HG03442 (cell line): ENCODE measurements around the gene STARD13.

ENCODE experiments used
- ATAC-seq: cut with Tn5 transposase; IDR thresholded peaks from one replicate; pipeline ENCODE4 v1.9.1; 2021; ENCODE audit warnings: mild to moderate bottlenecking, moderate library complexity; ENCODE audit not compliant: unreplicated experiment

Gene STARD13

GRCh38 chr13:33277946-33278345 lies 7.6 kb downstream of the STARD13 start:
- ATAC-seq: no peak

- no peak for ATAC-seq
Observed at GRCh38 chr13:33277037-33277740, 8.4 kb downstream of the STARD13 start.

DNA sequence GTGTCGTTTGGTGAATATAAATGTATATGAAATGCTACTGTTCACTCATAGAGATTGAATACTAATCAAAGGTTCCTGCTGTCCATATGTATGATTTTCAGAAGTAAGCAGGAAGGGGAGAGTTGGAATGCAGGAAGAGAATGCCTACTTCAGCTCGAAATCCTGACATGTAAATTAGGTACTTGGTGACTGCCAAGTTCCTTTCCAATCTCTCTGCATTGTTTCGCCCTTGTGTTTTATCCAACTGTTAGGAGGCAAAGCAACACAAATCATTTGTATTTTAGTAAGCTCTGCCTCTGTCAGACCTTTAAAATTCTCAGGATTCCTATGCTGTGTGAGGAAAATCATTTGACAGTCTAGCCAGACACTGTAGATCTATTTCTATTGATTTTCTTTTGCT lies 9.0 kb downstream of the STARD13 start:
- no peak for ATAC-seq

DNA sequence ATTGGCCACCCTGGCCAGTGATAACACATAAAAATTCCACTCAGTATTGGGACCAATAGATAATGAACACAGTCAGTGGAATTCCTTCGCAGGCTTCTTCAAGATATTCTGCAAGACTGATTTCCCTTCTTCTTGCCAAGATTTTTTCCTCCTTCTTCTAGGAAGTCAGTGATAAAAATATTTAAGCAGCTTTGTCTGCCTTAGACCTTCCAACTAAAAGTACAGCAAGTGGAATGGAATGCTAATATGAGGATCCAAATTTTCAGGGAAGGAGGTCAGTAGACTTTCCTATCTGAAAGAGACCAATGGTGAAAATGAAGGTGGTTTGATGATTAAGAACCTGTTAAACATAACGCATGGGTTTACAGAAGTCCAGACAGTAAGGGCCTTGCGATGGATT lies 9.6 kb downstream of the STARD13 start:
- no peak for ATAC-seq

DNA sequence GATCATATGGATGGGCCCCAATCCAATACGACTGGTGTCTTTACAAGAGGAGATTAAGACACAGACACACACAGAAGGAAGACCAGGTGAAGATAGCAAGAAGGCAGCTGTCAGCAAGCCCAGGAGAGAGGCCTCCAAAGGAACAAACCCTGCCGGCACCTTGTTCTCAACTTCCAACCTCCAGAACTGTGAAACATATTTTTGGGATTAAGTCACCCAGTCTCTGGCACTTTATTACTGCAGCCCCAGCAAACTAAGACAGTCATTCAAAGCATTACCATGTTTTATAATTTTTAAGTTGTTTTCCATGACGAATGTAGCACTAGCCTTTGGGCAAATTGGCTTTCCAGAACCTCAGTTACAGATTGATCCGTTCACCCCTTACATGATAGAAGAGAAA lies 11.3 kb downstream of the STARD13 start:
- no peak for ATAC-seq

- ATAC-seq: no peak
Observed at GRCh38 chr13:33272531-33273124, 12.9 kb downstream of the STARD13 start.

GRCh38 chr13:33271759-33272158 lies 13.8 kb downstream of the STARD13 start:
- ATAC-seq: no peak

DNA sequence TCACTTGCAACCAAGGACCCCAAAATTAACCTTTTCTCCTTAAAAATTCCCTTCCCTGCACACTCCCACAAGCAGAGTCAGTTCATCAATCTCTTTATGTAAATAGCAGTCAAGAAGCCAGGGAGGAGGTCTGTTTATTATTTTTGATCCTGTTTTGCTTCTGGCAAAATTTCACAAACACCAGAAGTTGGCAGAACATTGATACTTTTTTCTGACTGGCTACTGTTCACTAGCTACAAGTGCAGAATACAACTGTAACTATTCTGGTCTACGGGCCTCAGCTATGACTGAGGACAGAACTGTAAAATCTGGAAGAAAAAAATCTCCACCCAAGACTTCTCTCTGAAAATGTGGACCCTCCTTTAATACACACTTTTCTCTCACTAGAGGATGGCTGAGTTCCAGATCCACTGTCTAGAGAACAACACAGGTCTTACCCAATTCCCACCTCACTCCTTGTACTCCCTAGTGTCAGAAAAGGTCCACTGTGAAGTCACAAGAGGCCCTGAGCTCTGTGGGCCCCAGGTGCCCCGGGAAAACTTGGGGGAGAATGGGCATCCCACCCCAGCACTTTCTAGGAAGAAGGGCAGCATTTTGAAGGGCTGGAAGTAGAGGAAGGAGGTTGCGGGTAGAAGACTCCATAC lies 14.5 kb downstream of the STARD13 start:
- no peak for ATAC-seq

GRCh38 chr13:33265607-33266006 lies 19.9 kb downstream of the STARD13 start:
- no peak for ATAC-seq

DNA sequence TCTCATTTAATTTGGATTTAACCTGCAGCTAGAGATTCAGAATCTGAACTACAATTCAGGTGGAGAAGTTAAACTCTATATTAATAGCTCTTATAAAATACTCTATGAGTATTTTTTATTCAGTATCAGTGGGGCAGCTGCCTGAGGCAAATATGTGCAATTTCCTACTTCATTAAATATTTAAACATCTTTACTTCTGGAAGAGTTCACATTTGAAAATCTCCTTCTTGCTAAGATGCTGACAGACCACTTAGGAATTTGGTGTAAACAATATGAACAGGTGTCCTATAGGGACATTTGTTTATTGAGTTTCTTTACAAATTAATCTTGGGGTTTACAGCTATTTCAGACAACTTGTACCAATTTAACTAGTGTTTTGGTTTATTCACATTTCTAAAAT lies 20.4 kb downstream of the STARD13 start:
- ATAC-seq: no peak

DNA sequence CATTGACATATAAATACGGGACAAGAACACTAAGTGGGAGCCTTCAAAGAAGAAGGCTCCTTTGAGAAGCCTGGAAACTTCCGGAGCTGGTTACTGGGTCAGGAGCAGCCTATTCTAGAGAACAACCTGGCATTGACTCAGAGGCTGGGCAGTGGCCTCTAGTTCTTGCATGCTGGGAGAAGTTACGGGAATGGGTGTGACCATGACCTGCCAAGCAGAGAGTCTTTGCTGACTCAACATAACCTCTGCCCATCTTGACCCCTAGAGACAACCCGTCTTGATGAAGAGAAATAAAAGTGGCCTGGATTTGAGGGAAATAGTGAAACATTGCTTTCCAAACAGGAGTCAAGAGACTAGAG lies 21.0 kb downstream of the STARD13 start:
- no peak for ATAC-seq

- no peak for ATAC-seq
Observed at GRCh38 chr13:33263976-33264619, 21.5 kb downstream of the STARD13 start.

- no peak for ATAC-seq
Observed at GRCh38 chr13:33263484-33263883, 22.1 kb downstream of the STARD13 start.

GRCh38 chr13:33262997-33263396 lies 22.6 kb downstream of the STARD13 start:
- no peak for ATAC-seq

GRCh38 chr13:33262594-33262993 lies 23.0 kb downstream of the STARD13 start:
- no peak for ATAC-seq

DNA sequence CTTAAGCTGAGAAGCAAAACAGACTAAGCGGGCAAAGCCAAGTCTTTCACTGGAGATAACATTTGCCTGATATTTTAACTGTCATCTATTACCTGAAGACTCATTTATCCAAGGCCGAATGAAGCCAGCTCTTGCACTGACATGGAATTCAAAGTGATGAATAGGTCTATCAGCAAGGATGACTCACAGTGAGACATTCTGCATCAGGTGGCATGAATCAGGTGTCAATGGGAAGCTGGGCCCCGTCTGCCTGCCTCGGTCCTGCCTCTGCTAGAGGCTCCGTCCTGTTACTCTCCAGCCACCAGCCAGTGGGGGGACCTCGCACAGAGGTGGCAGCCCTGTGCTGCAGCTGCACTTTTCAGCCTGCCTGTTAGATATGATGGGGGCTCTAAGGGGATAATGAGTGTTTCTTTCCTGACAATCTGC lies 23.5 kb downstream of the STARD13 start:
- ATAC-seq: no peak

DNA sequence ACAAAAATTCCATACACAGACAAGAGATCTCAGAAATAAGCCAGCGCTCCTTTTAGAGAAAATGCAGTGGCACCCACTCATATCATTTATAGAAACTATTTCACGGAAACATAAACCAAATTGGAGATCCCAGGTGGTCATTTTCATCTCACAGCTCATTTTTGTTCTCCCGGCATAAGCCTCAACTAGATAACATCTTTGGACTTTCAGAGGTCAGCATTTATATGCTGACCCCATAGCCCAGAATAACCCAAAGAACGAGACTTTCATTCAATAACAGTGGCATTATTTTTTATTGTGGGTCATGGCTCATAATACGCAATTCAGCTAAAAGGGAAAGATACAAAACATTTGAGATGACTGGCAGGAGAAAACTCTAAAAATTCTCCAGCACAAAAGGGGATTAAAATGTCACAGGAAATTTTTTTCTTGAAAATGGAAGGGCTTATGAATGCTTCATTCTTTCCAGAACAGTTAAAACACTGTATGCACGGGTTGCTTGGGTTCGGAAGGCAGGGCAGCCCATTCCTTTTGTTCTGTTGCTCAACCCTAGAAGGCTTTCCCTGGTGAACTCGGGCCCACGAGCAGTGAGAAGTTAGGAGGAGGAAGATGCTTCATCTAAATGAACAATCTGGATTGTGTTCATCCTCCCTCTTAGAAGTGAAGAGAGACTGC lies 24.0 kb downstream of the STARD13 start:
- ATAC-seq: no peak

DNA sequence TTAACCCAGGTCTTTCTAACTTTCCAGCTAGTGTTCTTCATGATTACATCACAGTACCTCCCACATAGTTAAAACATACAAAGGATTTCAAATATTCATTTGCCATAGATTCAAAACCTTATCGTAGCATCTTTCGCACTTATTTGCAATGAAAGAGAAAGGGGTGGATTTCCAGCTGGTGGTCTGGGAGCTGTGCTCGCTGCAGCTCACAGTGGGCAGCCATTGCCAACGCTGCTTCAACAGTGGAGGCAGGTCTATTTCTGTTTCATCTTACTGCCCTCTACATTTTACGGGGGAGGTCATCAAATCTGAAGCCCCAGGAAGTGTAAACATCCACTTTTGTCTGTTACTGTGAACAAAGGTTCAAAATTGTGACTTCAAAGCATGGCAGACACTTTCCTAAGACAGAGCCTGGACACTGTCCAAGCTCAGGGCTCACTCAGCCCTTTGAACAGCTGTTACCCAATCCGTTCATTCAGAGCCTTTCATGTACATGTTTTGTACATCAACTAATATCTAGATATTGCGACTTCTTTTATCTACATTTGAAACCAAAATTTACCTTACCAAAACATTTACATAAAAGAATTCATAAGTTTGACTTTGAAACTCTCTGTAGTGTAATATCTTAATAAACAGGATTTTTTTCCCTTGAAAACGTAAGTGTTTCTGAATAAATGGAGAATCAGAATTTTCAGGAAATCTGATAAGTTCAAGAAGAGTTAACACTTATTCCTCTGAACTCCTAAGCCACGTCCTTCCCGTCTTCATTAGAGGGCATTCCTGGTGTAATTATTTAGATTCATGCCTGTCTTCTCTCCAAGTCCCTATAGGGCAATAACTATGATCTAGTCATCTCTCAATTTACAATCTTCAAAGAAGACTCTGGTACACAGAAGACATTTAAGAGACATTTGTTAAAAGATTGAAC lies 25.1 kb downstream of the STARD13 start:
- no peak for ATAC-seq

DNA sequence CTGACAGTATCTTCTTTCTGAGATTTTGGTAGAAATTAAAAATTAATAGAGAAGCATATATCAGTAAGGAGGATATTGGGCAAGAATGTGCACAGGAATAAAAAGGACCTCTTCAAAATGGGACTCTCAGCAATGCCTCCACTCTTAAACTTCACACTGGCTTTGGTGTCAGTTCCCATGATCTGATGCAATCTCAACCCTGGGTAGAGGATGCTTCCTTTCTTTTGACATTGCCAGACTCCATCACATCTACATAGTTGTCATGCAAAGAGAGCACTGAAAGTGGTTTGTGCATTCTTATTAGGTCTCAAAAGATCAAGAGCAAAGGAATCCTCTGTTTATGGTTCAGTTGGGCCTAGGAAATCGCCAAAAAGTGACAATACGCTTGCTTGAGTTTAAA lies 26.3 kb downstream of the STARD13 start:
- no peak for ATAC-seq

- ATAC-seq: no peak
Observed at GRCh38 chr13:33258808-33259193, 26.8 kb downstream of the STARD13 start.
